Measurements from ENCODE around the gene NCOA3. TPM values are rescaled to one million over a fixed set of nuclear protein-coding genes. Genes with fewer than 3 reads are reported as not detected.
"Not testable (repeated sequence)": the region's sequence is repeated elsewhere in the genome, so short reads cannot be mapped to it uniquely, and the experiment has no call there.

Gene NCOA3
- total RNA-seq, 1 donor from 2014 or later, result 24.6 TPM

GRCh38 chr20:47502271-47503239, 868 bp downstream of the NCOA3 start:
- H3K27ac Mint-ChIP-seq (ENCODE audit: unreplicated experiment), result peak overlapping the region; percentile 81
- H3K36me3 Mint-ChIP-seq (ENCODE audit: unreplicated experiment), result no peaks in the 10 kb centered on the region
- no peaks in the 10 kb centered on the region for H3K9me3 Mint-ChIP-seq (ENCODE audit: unreplicated experiment)
- no peak for TF ChIP-seq CTCF (IDR thresholded peaks at IDR 0.05; ENCODE audit: partially characterized antibody, unreplicated experiment)
- peaks cover 3% of the 10 kb centered on the region for H3K27me3 Mint-ChIP-seq (ENCODE audit: unreplicated experiment)
- DNase-seq, result peak; percentile 25
- H3K4me3 Mint-ChIP-seq (ENCODE audit: unreplicated experiment), result peak overlapping the region; percentile 99
- H3K4me1 Mint-ChIP-seq (ENCODE audit: low read depth, unreplicated experiment), result peaks cover 19% of the 10 kb centered on the region

GRCh38 chr20:47503685-47504084, 2.0 kb downstream of the NCOA3 start:
- DNase-seq, result no peak
- H3K27me3 Mint-ChIP-seq (ENCODE audit: unreplicated experiment), result no peaks in the 10 kb centered on the region
- H3K4me3 Mint-ChIP-seq (ENCODE audit: unreplicated experiment), result peak overlapping the region; percentile 99
- no peak overlapping the region for H3K27ac Mint-ChIP-seq (ENCODE audit: unreplicated experiment)
- H3K9me3 Mint-ChIP-seq (ENCODE audit: unreplicated experiment), result no peaks in the 10 kb centered on the region
- no peaks in the 10 kb centered on the region for H3K36me3 Mint-ChIP-seq (ENCODE audit: unreplicated experiment)
- TF ChIP-seq CTCF (IDR thresholded peaks at IDR 0.05; ENCODE audit: partially characterized antibody, unreplicated experiment), result no peak
- H3K4me1 Mint-ChIP-seq (ENCODE audit: low read depth, unreplicated experiment), result peaks cover 19% of the 10 kb centered on the region

- no peak overlapping the region for H3K4me3 Mint-ChIP-seq (ENCODE audit: unreplicated experiment)
- no peak for TF ChIP-seq CTCF (IDR thresholded peaks at IDR 0.05; ENCODE audit: partially characterized antibody, unreplicated experiment)
- H3K4me1 Mint-ChIP-seq (ENCODE audit: low read depth, unreplicated experiment), result peaks cover 15% of the 10 kb centered on the region
- no peaks in the 10 kb centered on the region for H3K9me3 Mint-ChIP-seq (ENCODE audit: unreplicated experiment)
- H3K36me3 Mint-ChIP-seq (ENCODE audit: unreplicated experiment), result no peaks in the 10 kb centered on the region
- H3K27ac Mint-ChIP-seq (ENCODE audit: unreplicated experiment), result no peak overlapping the region
- no peak for DNase-seq
- no peaks in the 10 kb centered on the region for H3K27me3 Mint-ChIP-seq (ENCODE audit: unreplicated experiment)
Measured at GRCh38 chr20:47506335-47506734, 4.6 kb downstream of the NCOA3 start.

- peaks cover 14% of the 10 kb centered on the region for H3K4me1 Mint-ChIP-seq (ENCODE audit: low read depth, unreplicated experiment)
- no peaks in the 10 kb centered on the region for H3K27me3 Mint-ChIP-seq (ENCODE audit: unreplicated experiment)
- H3K36me3 Mint-ChIP-seq (ENCODE audit: unreplicated experiment), result no peaks in the 10 kb centered on the region
- H3K9me3 Mint-ChIP-seq (ENCODE audit: unreplicated experiment), result no peaks in the 10 kb centered on the region
- TF ChIP-seq CTCF (IDR thresholded peaks at IDR 0.05; ENCODE audit: partially characterized antibody, unreplicated experiment), result no peak
- DNase-seq, result no peak
- H3K27ac Mint-ChIP-seq (ENCODE audit: unreplicated experiment), result no peak overlapping the region
- H3K4me3 Mint-ChIP-seq (ENCODE audit: unreplicated experiment), result no peak overlapping the region
Measured at GRCh38 chr20:47506850-47507249, 5.2 kb downstream of the NCOA3 start.

- not testable (repeated sequence) for H3K27me3 Mint-ChIP-seq (ENCODE audit: unreplicated experiment); H3K9me3 Mint-ChIP-seq (ENCODE audit: unreplicated experiment); DNase-seq; H3K4me3 Mint-ChIP-seq (ENCODE audit: unreplicated experiment); H3K27ac Mint-ChIP-seq (ENCODE audit: unreplicated experiment); H3K36me3 Mint-ChIP-seq (ENCODE audit: unreplicated experiment)
- peaks cover 14% of the 10 kb centered on the region for H3K4me1 Mint-ChIP-seq (ENCODE audit: low read depth, unreplicated experiment)
Measured at GRCh38 chr20:47507275-47507981, 5.7 kb downstream of the NCOA3 start.

Measured in glutamatergic neuron (in vitro differentiated cells).